GM18505 (cell line): Measurements from ENCODE around the gene STEAP2.
"Not testable (repeated sequence)": the region's sequence is repeated elsewhere in the genome, so short reads cannot be mapped to it uniquely, and the experiment has no call there.

Experiments used
- ATAC-seq: cut with Tn5 transposase; IDR thresholded peaks from one replicate; pipeline ENCODE4 v1.9.1; 2021; ENCODE audit not compliant: unreplicated experiment
- POLR2A ChIP-seq: IDR thresholded peaks from 4 replicates; pipeline ENCODE4 v1.6.1; 2011; ENCODE audit warnings: borderline replicate concordance; ENCODE audit not compliant: insufficient read depth, insufficient read length; ENCODE audit errors: extremely low read depth

Gene STEAP2

DNA sequence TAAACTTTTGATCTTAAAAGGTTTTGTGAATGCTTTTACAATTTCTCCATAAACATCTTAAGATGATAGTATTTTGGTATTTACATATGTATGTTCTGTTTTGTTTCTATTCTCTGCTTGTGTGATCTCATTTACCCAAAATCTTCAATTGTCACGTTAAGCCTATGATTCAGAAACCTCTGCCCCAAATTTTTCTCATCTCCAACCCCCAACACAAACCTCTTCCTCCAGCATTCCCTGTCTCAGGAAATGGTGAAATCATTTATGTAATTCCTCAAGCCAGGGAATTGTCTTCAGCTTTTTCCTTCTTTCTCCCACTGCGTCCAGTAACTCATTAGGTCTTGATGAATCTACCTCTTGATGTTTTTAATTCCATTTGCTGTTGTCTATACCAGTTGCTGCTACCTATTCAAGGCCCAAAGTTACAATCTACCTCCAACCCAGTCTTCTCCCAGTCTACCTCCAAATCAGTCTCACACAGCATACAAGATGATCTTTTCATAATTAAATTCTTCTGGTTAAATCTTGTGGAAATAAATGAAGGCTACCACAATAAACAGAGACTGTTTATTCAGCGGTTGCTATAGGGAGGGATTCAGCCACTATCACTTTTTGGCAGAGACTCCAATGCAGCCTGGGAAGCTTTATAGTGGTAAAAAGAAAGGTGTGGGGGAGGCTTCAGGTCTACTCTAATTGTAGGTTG lies 39.2 kb downstream of the STEAP2 start:
- ATAC-seq: no peak
- no peak for TF ChIP-seq POLR2A

- TF ChIP-seq POLR2A: no peak
- ATAC-seq: no peak
Measured at GRCh38 chr7:90251304-90251635, 39.7 kb downstream of the STEAP2 start.

GRCh38 chr7:90256011-90256410 lies 44.5 kb downstream of the STEAP2 start:
- ATAC-seq: not testable (repeated sequence)

DNA sequence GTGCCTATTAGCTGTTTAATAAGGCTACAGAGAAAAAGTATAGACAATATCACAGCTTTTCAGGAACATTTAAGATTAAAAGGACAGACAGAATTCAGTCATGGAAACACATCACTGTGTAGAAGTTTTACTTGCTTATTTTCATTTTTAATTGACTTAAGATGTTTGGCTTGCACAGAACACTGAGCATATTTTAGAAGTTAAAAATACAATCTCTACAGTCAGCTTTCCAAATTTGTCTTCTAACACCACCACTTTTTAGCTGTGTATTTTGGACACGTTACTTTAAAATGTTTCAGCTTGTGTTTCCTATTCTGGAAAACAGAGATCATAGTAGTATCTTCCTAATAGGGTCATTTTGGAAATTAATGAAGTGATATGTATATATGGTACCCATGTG lies 45.2 kb downstream of the STEAP2 start:
- TF ChIP-seq POLR2A: no peak
- ATAC-seq: no peak

GRCh38 chr7:90261441-90261840 lies 49.9 kb downstream of the STEAP2 start:
- ATAC-seq: no peak
- no peak for TF ChIP-seq POLR2A

GRCh38 chr7:90262438-90262837 lies 50.9 kb downstream of the STEAP2 start:
- no peak for TF ChIP-seq POLR2A
- ATAC-seq: peak; percentile 85

DNA sequence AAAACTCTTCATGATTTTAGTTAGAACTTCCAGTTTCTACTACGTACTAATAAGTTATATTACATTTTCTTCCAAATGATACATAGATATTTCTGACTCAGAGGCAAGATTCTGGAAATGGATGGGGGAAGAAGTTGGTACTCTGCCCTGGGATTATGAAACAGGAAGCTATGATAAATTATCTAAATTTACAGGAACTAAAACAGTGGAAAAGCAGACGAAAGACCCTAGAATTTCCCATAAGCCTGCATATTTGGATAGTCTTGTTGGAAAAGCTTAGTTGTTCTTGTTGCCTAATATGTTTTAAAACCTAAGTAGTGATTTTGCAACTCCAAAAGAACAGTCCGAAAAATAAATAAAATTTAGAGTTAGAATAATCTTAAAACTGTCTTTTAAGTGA lies 55.3 kb downstream of the STEAP2 start:
- TF ChIP-seq POLR2A: no peak
- no peak for ATAC-seq

DNA sequence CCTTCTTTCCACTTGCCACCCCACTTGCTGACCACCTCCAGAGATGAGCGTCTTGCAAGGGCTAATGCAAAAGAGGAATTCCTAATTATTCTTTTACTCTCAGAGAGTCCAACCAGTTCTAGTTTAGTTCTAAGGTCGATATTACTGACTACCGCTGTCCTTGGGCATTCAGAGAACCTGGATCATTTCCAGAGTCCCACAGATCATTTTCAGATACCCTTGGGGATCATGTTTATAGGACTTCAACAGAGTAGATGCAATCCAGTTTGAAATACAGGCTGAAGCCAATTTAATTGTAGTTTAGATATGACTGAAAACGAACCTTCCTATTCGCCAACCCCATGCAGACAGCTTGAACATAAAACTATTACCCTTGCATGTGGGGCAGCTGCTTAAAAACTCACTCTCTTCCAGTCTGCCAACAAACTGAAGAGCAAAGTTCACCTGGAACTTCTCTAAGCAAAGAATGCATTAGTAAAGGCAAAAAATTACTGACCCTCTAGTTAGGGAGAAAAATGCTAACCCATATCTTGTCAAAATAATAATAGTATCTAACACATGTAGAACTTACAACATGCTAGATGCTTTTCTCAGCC lies 55.8 kb downstream of the STEAP2 start:
- ATAC-seq: no peak
- no peak for TF ChIP-seq POLR2A

DNA sequence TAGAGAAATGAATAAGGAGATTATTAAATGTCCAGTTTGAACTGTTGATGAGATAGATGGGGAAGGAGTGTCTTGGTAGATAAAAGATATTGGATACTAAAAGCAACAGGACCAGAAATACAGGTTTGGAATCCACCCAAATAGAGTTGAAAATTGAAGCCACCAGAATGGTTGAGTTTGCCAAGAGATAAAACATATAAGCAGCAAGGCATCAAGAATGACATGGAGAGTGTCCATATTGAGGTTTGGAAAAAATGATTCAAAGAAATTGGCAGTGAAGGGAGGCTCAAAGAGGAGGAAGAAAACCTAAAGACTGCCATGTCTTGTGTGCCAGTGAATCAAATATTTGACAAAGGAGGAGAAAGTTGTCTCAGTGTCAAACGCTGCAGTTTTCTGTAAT lies 57.6 kb downstream of the STEAP2 start:
- no peak for ATAC-seq

GRCh38 chr7:90270431-90271178 lies 59.1 kb downstream of the STEAP2 start:
- ATAC-seq: no peak
- TF ChIP-seq POLR2A: no peak

More for the DNA sequence above, 57.6 kb downstream of the STEAP2 start:
- TF ChIP-seq POLR2A: no peak

GRCh38 chr7:90271753-90272152 lies 60.2 kb downstream of the STEAP2 start:
- TF ChIP-seq POLR2A: no peak
- ATAC-seq: no peak

- no peak for ATAC-seq
- TF ChIP-seq POLR2A: no peak
Measured at GRCh38 chr7:90272242-90272641, 60.7 kb downstream of the STEAP2 start.

DNA sequence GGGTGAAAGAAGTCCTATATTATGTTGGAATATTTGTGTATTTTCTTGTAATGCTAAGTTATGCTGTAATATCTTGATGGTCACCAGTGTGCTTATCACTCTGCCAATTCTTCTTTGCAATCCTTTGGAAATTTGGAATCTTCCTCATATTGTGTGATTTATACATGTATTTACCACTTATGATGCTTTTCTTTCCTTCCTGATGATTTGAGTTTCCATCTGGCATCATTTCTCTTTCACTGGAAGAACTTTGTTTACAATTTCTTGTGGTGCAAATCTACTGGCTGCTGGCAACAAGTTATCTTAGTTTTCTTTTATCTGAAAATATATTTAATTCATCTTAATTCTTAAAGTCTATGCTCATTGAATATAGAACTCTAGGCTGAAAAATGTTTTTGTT lies 62.6 kb downstream of the STEAP2 start:
- no peak for TF ChIP-seq POLR2A
- no peak for ATAC-seq
